Endothelial cell of umbilical vein (primary cell): ENCODE results near the gene PUDP. TPM values are rescaled to one million over a fixed set of nuclear protein-coding genes. Genes with fewer than 3 reads are reported as not detected.
"Not testable (repeated sequence)": the region's sequence is repeated elsewhere in the genome, so short reads cannot be mapped to it uniquely, and the experiment has no call there.

ENCODE experiments used
- BruUV-seq: library from RNA; stranded (reverse); fragments of 400-500 nt; replicated peaks from 2 replicates; lab custom pipeline; 2021; lab: Mats Ljungman, UMichigan
- CTCF ChIA-PET: fragments of 300-600, 350-600 bp; sonication (Branson Sonifier 250); formaldehyde crosslinking; loops from one replicate; lab custom pipeline; 2021; ENCODE audit warnings: antibody characterized with exemption, inconsistent platforms; lab: Charles Lee
- POLR2A ChIA-PET: fragments of 300-600, 350-600 bp; sonication (Branson Sonifier 250); formaldehyde crosslinking; loops from one replicate; lab custom pipeline; 2021; ENCODE audit warnings: antibody characterized with exemption, inconsistent platforms; lab: Charles Lee
- DNase-seq: peaks from one replicate; pipeline ENCODE4 v3.0.0-alpha.2; 2011; ENCODE audit warnings: low read depth, low spot score
- FAIRE-seq: peaks from 2 replicates; lab custom pipeline; 2011; peaks lifted over from hg19 to GRCh38; lab: Jason Lieb, UNC
- H2AFZ ChIP-seq: 2 replicates; pipeline ENCODE4 v1.6.0; 2012; ENCODE audit warnings: low read depth, low read length, control low read depth, inconsistent platforms
- H3K27ac ChIP-seq: 2 replicates; pipeline ENCODE4 v1.5.1; 2011; ENCODE audit warnings: low read depth, mild to moderate bottlenecking, control low read depth, low read length, moderate library complexity; ENCODE audit not compliant: insufficient read depth
- H3K27me3 ChIP-seq, 2 experiments: 2 replicates each; pipeline versions ENCODE4 v1.6.0 to v1.6.1; 2011; ENCODE audit warnings: low read length in 2 of 2, mixed read lengths in 1 of 2; ENCODE audit not compliant: control insufficient read depth in 2 of 2, insufficient read depth in 2 of 2
- H3K36me3 ChIP-seq, 2 experiments: 2 replicates in 1 of 2; 3 replicates in 1 of 2; pipeline ENCODE4 v1.5.1; 2011; ENCODE audit warnings: low read length in 2 of 2, mild to moderate bottlenecking in 1 of 2, moderate library complexity in 1 of 2; ENCODE audit not compliant: control insufficient read depth in 2 of 2, insufficient read depth in 2 of 2; ENCODE audit errors: extremely low read depth in 1 of 2
- H3K4me1 ChIP-seq: 3 replicates; pipeline ENCODE4 v1.5.1; 2011; ENCODE audit warnings: mild to moderate bottlenecking, low read length; ENCODE audit not compliant: control insufficient read depth, insufficient read depth; ENCODE audit errors: extremely low read depth
- H3K4me2 ChIP-seq: 2 replicates; pipeline ENCODE4 v1.6.1; 2011; ENCODE audit warnings: low read length, control low read depth, mixed read lengths; ENCODE audit not compliant: insufficient read depth
- H3K4me3 ChIP-seq, 3 experiments: fragments of 200-600 bp in 1 of 3; sonication (generic), shearing (Covaris generic) in 1 of 3; replicated peaks in 1 of 3; 2 replicates each; pipeline ENCODE4 v1.5.1; 2011 to 2016; ENCODE audit warnings: control low read depth in 3 of 3, low read length in 3 of 3, mild to moderate bottlenecking in 2 of 3, inconsistent platforms in 1 of 3, low read depth in 1 of 3, moderate library complexity in 1 of 3; ENCODE audit not compliant: insufficient read depth in 1 of 3
- H3K79me2 ChIP-seq: 2 replicates; pipeline ENCODE4 v1.6.0; 2012; ENCODE audit warnings: low read length, inconsistent platforms; ENCODE audit not compliant: control insufficient read depth, insufficient read depth
- H3K9ac ChIP-seq: replicated peaks from 2 replicates; pipeline ENCODE3; 2011; ENCODE audit warnings: low read length, control low read depth; ENCODE audit not compliant: insufficient read depth; ENCODE audit errors: extremely low read depth
- H3K9me1 ChIP-seq: replicated peaks from 3 replicates; pipeline ENCODE4 v1.6.0; 2011; ENCODE audit warnings: mild to moderate bottlenecking, low read length; ENCODE audit not compliant: control insufficient read depth, insufficient read depth; ENCODE audit errors: extremely low read depth
- H3K9me3 ChIP-seq: replicated peaks from 2 replicates; pipeline ENCODE4 v1.5.1; 2012; ENCODE audit warnings: low read length, inconsistent platforms; ENCODE audit not compliant: control insufficient read depth, insufficient read depth
- H4K20me1 ChIP-seq: replicated peaks from 2 replicates; pipeline ENCODE3; 2011; ENCODE audit warnings: mild to moderate bottlenecking, low read length; ENCODE audit not compliant: control insufficient read depth, insufficient read depth; ENCODE audit errors: extremely low read depth
- EZH2 ChIP-seq: IDR thresholded peaks from 2 replicates; pipeline ENCODE4 v1.6.1; 2012; ENCODE audit warnings: borderline replicate concordance, low read depth, mild to moderate bottlenecking, moderate library complexity, low read length, inconsistent platforms; ENCODE audit not compliant: severe bottlenecking
- FOS ChIP-seq: IDR thresholded peaks from 2 replicates; pipeline ENCODE4 v1.6.1; 2011; ENCODE audit warnings: mild to moderate bottlenecking, low read length, moderate library complexity, borderline replicate concordance; ENCODE audit not compliant: insufficient read depth
- GATA2 ChIP-seq: IDR thresholded peaks from 2 replicates; pipeline ENCODE4 v1.7.0; 2011; ENCODE audit warnings: low read depth, mild to moderate bottlenecking, moderate library complexity, mixed read lengths, low read length; ENCODE audit not compliant: insufficient read length, insufficient read depth
- JUN ChIP-seq: IDR thresholded peaks from 2 replicates; pipeline ENCODE4 v1.6.1; 2011; ENCODE audit warnings: borderline replicate concordance, low read depth; ENCODE audit not compliant: insufficient read length, insufficient read depth
- MAX ChIP-seq: IDR thresholded peaks from 2 replicates; pipeline ENCODE4 v1.6.1; 2011; ENCODE audit not compliant: insufficient read depth, insufficient read length
- MYC ChIP-seq: IDR thresholded peaks from one replicate; pipeline ENCODE4 v1.6.1; 2011; ENCODE audit warnings: mild to moderate bottlenecking, low read depth, low read length
- POLR2A ChIP-seq: IDR thresholded peaks from 2 replicates; pipeline ENCODE4 v1.6.1; 2012; ENCODE audit warnings: low read depth, mild to moderate bottlenecking, control low read depth, low read length
- POLR2AphosphoS5 ChIP-seq: IDR thresholded peaks from 2 replicates; pipeline ENCODE4 v1.6.1; 2012; ENCODE audit warnings: low read depth, mild to moderate bottlenecking, control low read depth, low read length, moderate library complexity; ENCODE audit not compliant: insufficient read depth
- dilution Hi-C: fragments of 300-500 bp; cut with MboI; formaldehyde crosslinking; loops from one replicate; pipeline ENCODE4 v1.15.0; 2019; ENCODE audit warnings: low sequenced_read_pairs; ENCODE audit not compliant: extremely low pct_ligation_motif_present
- intact Hi-C: fragments of 100-400 bp; cut with micrococcal nuclease; formaldehyde crosslinking; loops from one replicate; pipeline ENCODE4 v1.10.0; 2022
- polyA plus RNA-seq, 4 experiments: library from polyadenylated mRNA; depleted of rRNA in 3 of 4; stranded (reverse) in 3 of 4; unstranded in 1 of 4; fragments of >200 nt; gene quantifications; 2 replicates each; pipeline versions ENCODE4 v1.2.1 to v1.2.3, GENCODE V29; 2011 to 2012; ENCODE audit warnings: missing spikeins in 1 of 4
- total RNA-seq: library from RNA; stranded (reverse); gene quantifications from 2 replicates; pipeline ENCODE4 v1.2.3, GENCODE V29; 2021
- TF ChIP-seq, protein P1 (sequence below), 2 donors: IDR thresholded peaks; 1 replicate in 1 of 2; 2 replicates in 1 of 2; pipeline ENCODE4 v1.5.1; 2011; ENCODE audit warnings: low read length in 2 of 2, mild to moderate bottlenecking in 2 of 2, moderate library complexity in 2 of 2, control low read depth in 1 of 2, inconsistent platforms in 1 of 2, low read depth in 1 of 2; ENCODE audit not compliant: insufficient read depth in 1 of 2; ENCODE audit errors: extremely low read depth in 1 of 2

Gene PUDP
- total and polyA plus RNA-seq, 2 donors (not counting 3 experiments of a cell fraction or from before 2014, with no cell fraction given) = 17.3 to 22.5 TPM

DNA sequence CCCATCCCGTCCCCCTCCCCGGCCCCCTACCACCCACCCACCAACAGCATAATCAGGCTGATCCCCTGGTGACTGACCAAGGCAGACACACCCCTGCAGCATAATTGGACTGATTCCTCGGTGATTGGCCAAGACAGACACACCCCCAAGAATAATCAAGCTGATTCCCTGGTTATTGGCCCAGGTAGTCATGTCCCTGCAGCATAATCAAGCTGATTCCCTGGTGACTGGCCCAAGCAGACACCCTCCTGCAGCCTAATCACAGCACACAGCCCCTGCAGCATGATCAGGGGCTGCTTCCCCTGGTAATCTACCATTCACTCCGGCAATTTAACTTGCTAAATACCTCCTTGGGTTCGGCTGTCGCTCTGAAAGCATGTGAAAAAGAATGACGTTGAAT, 47.9 kb downstream of the PUDP start:
- TF ChIP-seq GATA2 = no peak
- TF ChIP-seq MAX = no peak
- TF ChIP-seq POLR2A = no peak
- TF ChIP-seq JUN = no peak
- TF ChIP-seq MYC = no peak
- TF ChIP-seq EZH2 = no peak
- TF ChIP-seq POLR2AphosphoS5 = no peak
- TF ChIP-seq, protein P1, sequence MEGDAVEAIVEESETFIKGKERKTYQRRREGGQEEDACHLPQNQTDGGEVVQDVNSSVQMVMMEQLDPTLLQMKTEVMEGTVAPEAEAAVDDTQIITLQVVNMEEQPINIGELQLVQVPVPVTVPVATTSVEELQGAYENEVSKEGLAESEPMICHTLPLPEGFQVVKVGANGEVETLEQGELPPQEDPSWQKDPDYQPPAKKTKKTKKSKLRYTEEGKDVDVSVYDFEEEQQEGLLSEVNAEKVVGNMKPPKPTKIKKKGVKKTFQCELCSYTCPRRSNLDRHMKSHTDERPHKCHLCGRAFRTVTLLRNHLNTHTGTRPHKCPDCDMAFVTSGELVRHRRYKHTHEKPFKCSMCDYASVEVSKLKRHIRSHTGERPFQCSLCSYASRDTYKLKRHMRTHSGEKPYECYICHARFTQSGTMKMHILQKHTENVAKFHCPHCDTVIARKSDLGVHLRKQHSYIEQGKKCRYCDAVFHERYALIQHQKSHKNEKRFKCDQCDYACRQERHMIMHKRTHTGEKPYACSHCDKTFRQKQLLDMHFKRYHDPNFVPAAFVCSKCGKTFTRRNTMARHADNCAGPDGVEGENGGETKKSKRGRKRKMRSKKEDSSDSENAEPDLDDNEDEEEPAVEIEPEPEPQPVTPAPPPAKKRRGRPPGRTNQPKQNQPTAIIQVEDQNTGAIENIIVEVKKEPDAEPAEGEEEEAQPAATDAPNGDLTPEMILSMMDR (IDR thresholded peaks at IDR 0.05; ENCODE audit: extremely low read depth in 1 of 2, insufficient read depth in 1 of 2, low read depth in 1 of 2, low read length in 2 of 2) = no peak
- no peak for TF ChIP-seq FOS
- no peak overlapping the region for H2AFZ ChIP-seq
- H3K4me2 ChIP-seq = no peak overlapping the region
- dilution Hi-C loops (no loop called here), intact Hi-C loops (no loop called here)
- DNase-seq = no peak
- no peak for FAIRE-seq
- no peaks in the 10 kb centered on the region for H3K27me3 ChIP-seq
- peaks cover 4% of the 10 kb centered on the region for H3K79me2 ChIP-seq
- H3K4me3 ChIP-seq = no peak overlapping the region
- POLR2A ChIA-PET = no interaction called here
- no peak overlapping the region for H3K9ac ChIP-seq
- no TSS peak for BruUV-seq
- no peaks in the 10 kb centered on the region for H3K4me1 ChIP-seq
- no peak overlapping the region for H3K27ac ChIP-seq
- no peaks in the 10 kb centered on the region for H3K9me1 ChIP-seq
- H3K36me3 ChIP-seq = no peaks in the 10 kb centered on the region
- no peaks in the 10 kb centered on the region for H4K20me1 ChIP-seq
- CTCF ChIA-PET = no interaction called here
- H3K9me3 ChIP-seq = no peaks in the 10 kb centered on the region

- H3K4me3 ChIP-seq, CTCF ChIA-PET, dilution Hi-C loops, H3K36me3 ChIP-seq, H3K9me1 ChIP-seq, H3K27me3 ChIP-seq, DNase-seq, intact Hi-C loops, H3K4me2 ChIP-seq, H3K9ac ChIP-seq, H2AFZ ChIP-seq, BruUV-seq, H4K20me1 ChIP-seq, POLR2A ChIA-PET, H3K79me2 ChIP-seq, FAIRE-seq, H3K9me3 ChIP-seq, H3K27ac ChIP-seq, H3K4me1 ChIP-seq: not testable (repeated sequence)
Measured at GRCh38 chrX:7095657-7096056, 52.3 kb downstream of the PUDP start.
